Adipocyte (in vitro differentiated cells): Measurements from ENCODE around the gene SNX27.
A peak's percentile ranks its signal among the peaks of the same experiment; 100 is the strongest.

Experiments used
- DNase-seq: peaks from one replicate; pipeline ENCODE4 v3.0.0-alpha.2; 2015; ENCODE audit warnings: low read depth
- H3K27me3 ChIP-seq: replicated peaks from 2 replicates; pipeline ENCODE4 v1.7.0; 2013; ENCODE audit warnings: mild to moderate bottlenecking, low read length, moderate library complexity; ENCODE audit not compliant: control insufficient read depth, insufficient read depth
- H3K36me3 ChIP-seq: 2 replicates; pipeline ENCODE4 v1.7.0; 2013; ENCODE audit warnings: low read length, mild to moderate bottlenecking, moderate library complexity; ENCODE audit not compliant: control insufficient read depth, insufficient read depth, severe bottlenecking
- H3K4me1 ChIP-seq: 2 replicates; pipeline ENCODE4 v1.7.0; 2013; ENCODE audit warnings: mild to moderate bottlenecking, low read length, moderate library complexity; ENCODE audit not compliant: control insufficient read depth, insufficient read depth
- H3K4me3 ChIP-seq: 2 replicates; pipeline ENCODE4 v1.7.0; 2013; ENCODE audit warnings: mild to moderate bottlenecking, low read length, moderate library complexity
- H3K9ac ChIP-seq: 2 replicates; pipeline ENCODE4 v1.7.0; 2013; ENCODE audit warnings: mild to moderate bottlenecking, low read length, moderate library complexity
- H3K9me3 ChIP-seq: 2 replicates; pipeline ENCODE4 v1.7.0; 2013; ENCODE audit warnings: mild to moderate bottlenecking, low read length, moderate library complexity; ENCODE audit not compliant: control insufficient read depth

Gene SNX27

DNA sequence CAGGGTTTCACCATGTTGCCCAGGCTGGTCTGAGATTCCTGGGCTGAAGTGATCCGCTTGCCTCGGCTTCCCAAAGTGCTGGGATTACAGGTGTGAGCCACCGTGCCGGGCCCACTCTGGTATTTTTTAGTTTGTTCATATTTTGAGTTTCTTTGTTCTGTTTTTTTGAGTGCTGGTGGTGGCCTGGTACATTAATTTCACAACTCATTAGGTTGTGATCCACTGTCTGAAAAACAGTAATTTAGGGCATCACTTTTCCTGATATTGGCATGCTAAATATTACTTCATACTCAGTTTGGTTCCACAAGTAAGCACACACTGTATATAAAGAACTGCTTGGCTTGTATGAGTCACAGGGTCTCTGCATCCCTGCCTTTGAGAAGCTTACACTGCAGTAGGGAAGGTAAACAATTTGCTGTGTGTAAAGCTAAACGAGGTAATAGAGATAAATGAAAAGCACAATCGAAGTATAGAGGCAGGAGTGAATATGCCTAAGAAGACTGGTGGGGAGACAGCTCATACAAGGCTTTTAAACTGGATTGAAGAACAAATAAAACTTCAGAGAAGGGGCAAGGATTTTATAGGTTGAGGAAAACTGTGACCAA, 7.7 kb downstream of the SNX27 start:
- Histone ChIP-seq H3K9me3 (no peaks in the 10 kb centered on the region), H3K27me3 (no peaks in the 10 kb centered on the region), H3K4me3 (peak overlapping the region; percentile 58), H3K4me1 (peaks cover 35% of the 10 kb centered on the region), H3K36me3 (no peaks in the 10 kb centered on the region), H3K9ac (peak overlapping the region; percentile 1)
- DNase-seq, result peak; percentile 69

GRCh38 chr1:151620286-151620685, 8.4 kb downstream of the SNX27 start:
- peak; percentile 71 for DNase-seq
- H3K4me3 ChIP-seq, result peak overlapping the region; percentile 58
- H3K9ac ChIP-seq, result peak overlapping the region; percentile 1

DNA sequence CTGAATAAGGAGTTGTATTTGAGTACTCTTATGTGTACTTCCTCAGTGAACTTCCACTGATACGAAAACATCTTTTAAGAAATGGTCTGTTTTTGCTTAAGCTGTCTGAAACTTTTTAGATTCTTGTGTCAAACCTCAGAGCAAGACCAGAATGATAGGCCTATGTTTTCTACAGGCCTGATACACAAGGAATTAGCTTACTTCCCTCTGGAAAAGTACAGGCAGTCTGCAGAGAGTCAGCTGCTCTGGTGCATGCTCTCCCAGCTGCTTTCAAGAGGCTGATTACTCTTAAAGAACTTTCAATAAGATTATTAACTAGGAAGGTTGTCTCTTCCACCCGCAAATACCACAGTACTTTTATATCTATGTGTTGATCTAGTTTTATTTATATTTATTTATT, 9.5 kb downstream of the SNX27 start:
- Histone ChIP-seq H3K27me3 (no peaks in the 10 kb centered on the region), H3K36me3 (no peaks in the 10 kb centered on the region), H3K4me3 (no peak overlapping the region), H3K9ac (peak overlapping the region; percentile 50), H3K4me1 (peaks cover 35% of the 10 kb centered on the region), H3K9me3 (no peaks in the 10 kb centered on the region)
- DNase-seq, result peak; percentile 45

More at GRCh38 chr1:151620286-151620685, 8.4 kb downstream of the SNX27 start:
- H3K36me3 ChIP-seq, result no peaks in the 10 kb centered on the region
- no peaks in the 10 kb centered on the region for H3K9me3 ChIP-seq
- peaks cover 35% of the 10 kb centered on the region for H3K4me1 ChIP-seq
- H3K27me3 ChIP-seq, result no peaks in the 10 kb centered on the region

- Histone ChIP-seq H3K36me3 (no peaks in the 10 kb centered on the region), H3K4me1 (peaks cover 21% of the 10 kb centered on the region), H3K4me3 (no peak overlapping the region), H3K9me3 (no peaks in the 10 kb centered on the region), H3K9ac (no peak overlapping the region), H3K27me3 (no peaks in the 10 kb centered on the region)
- no peak for DNase-seq
Observed at GRCh38 chr1:151624783-151625182, 12.9 kb downstream of the SNX27 start.

DNA sequence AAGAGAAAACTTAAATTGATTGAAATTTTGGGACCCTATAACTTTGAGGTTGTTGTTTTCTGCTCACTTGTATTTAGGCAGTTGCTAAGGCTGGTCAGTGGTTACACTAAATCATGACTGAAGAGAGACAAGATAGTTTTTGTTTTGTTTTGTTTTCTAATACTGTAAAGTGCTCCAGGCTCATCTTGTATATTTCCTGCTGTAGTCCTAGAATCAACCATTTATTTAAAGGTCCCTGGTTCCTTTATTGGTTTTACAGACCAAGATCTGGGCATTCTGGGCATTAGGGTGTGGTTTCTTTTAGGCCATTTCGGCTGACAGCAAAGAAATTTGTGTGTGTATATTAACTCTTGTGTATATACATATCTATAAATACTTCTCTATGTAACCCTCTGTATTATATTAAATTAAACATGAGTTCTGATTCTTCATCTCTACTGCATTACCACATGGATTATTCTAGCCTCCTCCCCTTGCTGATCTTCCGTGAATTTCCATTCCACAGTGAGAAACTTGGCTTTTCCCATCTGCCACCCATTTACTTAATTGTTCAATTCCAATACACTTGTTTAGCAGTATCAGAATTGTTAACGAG, 15.0 kb downstream of the SNX27 start:
- H3K9ac ChIP-seq, result no peak overlapping the region
- H3K27me3 ChIP-seq, result no peaks in the 10 kb centered on the region
- H3K9me3 ChIP-seq, result no peaks in the 10 kb centered on the region
- no peak for DNase-seq
- H3K4me1 ChIP-seq, result peaks cover under 1% of the 10 kb centered on the region
- H3K36me3 ChIP-seq, result no peaks in the 10 kb centered on the region
- no peak overlapping the region for H3K4me3 ChIP-seq

DNA sequence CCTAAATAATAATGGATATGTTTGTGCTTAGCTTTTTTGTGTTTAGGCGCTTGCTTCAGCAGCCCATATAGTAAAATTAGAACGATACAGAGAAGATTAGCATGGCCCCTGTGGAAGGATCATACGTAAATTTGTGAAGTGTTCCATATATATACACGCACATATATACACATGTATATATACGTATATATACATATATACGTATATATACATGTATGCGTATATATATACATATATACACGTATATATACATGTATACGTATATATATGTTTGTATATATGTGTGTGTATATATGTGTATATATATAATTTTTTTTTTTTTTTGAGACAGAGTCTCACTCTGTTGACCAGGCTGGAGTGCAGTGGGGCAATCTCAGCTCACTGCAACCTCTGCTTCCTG, 17.4 kb downstream of the SNX27 start:
- no peaks in the 10 kb centered on the region for H3K27me3 ChIP-seq
- no peak for DNase-seq
- H3K36me3 ChIP-seq, result no peaks in the 10 kb centered on the region
- no peaks in the 10 kb centered on the region for H3K4me1 ChIP-seq
- H3K4me3 ChIP-seq, result no peak overlapping the region
- no peak overlapping the region for H3K9ac ChIP-seq
- H3K9me3 ChIP-seq, result no peaks in the 10 kb centered on the region

DNA sequence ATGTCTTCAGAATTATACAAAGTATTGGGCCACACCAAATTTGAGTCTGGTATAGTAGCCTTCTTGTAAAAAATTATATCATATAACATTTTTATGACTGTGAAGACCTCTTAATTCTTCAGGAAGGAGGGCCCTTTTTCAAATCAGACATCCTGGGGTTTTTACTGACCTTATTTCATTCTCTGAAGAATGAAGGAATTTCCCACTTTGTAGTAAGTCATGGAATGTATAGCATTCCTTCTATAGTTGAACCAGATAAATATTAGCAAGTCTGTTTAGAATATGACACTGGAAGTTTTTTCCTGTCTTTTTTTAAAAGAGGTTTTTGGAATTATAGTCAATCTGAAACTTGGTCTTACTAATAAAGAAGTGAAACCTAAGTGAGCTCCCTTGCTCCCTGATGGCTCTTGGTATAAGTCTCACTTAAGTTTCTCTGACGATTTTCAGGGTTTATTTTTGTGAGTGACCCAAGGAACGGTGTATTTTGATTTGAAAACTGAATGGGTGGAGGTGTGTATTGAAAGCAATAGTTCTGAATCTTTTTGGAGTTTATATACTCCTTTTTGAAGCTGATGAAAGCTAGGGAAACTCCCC, 23.7 kb downstream of the SNX27 start:
- no peak overlapping the region for H3K9ac ChIP-seq
- H3K36me3 ChIP-seq, result peaks cover 5% of the 10 kb centered on the region
- no peaks in the 10 kb centered on the region for H3K9me3 ChIP-seq
- H3K27me3 ChIP-seq, result no peaks in the 10 kb centered on the region
- H3K4me3 ChIP-seq, result no peak overlapping the region
- H3K4me1 ChIP-seq, result peaks cover 17% of the 10 kb centered on the region
- peak; percentile 23 for DNase-seq

- Histone ChIP-seq H3K27me3 (no peaks in the 10 kb centered on the region), H3K9ac (no peak overlapping the region), H3K4me1 (peaks cover 17% of the 10 kb centered on the region), H3K36me3 (peaks cover 5% of the 10 kb centered on the region), H3K4me3 (no peak overlapping the region), H3K9me3 (no peaks in the 10 kb centered on the region)
- DNase-seq, result no peak
Observed at GRCh38 chr1:151638074-151638775, 26.4 kb downstream of the SNX27 start.

GRCh38 chr1:151638812-151639211, 27.0 kb downstream of the SNX27 start:
- H3K36me3 ChIP-seq, result peaks cover 5% of the 10 kb centered on the region
- DNase-seq, result no peak
- H3K27me3 ChIP-seq, result no peaks in the 10 kb centered on the region
- no peak overlapping the region for H3K4me3 ChIP-seq
- H3K9ac ChIP-seq, result no peak overlapping the region
- H3K4me1 ChIP-seq, result peaks cover 17% of the 10 kb centered on the region
- no peaks in the 10 kb centered on the region for H3K9me3 ChIP-seq

DNA sequence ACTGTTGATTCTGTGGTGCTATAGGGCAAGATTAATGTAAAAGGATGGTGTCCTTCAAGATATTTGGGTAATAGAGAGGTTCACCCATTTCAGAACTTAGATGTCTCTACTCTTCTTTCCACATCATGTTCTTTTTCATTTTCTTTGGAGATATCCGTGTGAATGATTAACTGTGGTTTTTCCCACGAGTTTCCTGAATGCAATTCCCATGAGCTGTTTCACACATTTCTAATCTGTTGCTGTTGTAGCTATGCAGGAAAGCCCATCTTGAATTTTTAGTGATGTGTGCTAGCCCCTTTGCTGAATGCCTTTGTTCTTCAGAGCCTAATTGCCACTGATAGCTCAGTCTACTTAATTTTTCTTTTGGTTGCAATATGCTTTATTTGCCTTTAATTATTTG, 27.6 kb downstream of the SNX27 start:
- H3K27me3 ChIP-seq, result no peaks in the 10 kb centered on the region
- peaks cover 17% of the 10 kb centered on the region for H3K4me1 ChIP-seq
- no peak overlapping the region for H3K4me3 ChIP-seq
- H3K9me3 ChIP-seq, result no peaks in the 10 kb centered on the region
- H3K9ac ChIP-seq, result no peak overlapping the region
- no peak for DNase-seq
- H3K36me3 ChIP-seq, result peaks cover 5% of the 10 kb centered on the region

DNA sequence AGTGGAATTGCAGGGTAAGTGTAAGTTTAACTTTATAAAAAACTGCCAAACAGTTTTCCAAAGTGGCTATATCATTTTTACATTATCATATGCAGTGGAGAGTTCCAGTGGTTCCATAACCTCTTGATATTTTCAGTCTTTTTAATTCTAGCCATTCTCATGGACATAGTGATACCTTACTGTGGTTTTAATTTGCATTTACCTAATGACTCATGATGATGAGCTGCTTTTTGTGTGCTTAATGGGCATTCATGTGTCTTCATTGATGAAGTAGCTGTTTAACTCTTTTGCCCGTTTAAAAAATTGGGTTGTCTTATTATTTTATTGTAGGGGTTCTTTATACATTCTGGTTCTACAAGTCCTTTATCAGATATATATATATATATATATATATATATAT, 29.4 kb downstream of the SNX27 start:
- no peaks in the 10 kb centered on the region for H3K27me3 ChIP-seq
- no peaks in the 10 kb centered on the region for H3K9me3 ChIP-seq
- H3K4me3 ChIP-seq, result no peak overlapping the region
- no peak for DNase-seq
- peaks cover 17% of the 10 kb centered on the region for H3K4me1 ChIP-seq
- peaks cover 5% of the 10 kb centered on the region for H3K36me3 ChIP-seq
- H3K9ac ChIP-seq, result no peak overlapping the region
